ENCODE results near the gene ZBBX.

GRCh38 chr3:167350245-167350862, 29.7 kb downstream of the ZBBX start:
- TF ChIP-seq, protein P1, sequence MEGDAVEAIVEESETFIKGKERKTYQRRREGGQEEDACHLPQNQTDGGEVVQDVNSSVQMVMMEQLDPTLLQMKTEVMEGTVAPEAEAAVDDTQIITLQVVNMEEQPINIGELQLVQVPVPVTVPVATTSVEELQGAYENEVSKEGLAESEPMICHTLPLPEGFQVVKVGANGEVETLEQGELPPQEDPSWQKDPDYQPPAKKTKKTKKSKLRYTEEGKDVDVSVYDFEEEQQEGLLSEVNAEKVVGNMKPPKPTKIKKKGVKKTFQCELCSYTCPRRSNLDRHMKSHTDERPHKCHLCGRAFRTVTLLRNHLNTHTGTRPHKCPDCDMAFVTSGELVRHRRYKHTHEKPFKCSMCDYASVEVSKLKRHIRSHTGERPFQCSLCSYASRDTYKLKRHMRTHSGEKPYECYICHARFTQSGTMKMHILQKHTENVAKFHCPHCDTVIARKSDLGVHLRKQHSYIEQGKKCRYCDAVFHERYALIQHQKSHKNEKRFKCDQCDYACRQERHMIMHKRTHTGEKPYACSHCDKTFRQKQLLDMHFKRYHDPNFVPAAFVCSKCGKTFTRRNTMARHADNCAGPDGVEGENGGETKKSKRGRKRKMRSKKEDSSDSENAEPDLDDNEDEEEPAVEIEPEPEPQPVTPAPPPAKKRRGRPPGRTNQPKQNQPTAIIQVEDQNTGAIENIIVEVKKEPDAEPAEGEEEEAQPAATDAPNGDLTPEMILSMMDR (conservative IDR thresholded peaks at IDR 0.05): peak; percentile 89
- no peak for TF ChIP-seq ZFX (IDR thresholded peaks at IDR 0.05)
